ENCODE data around the gene LRP1-AS. TPM values are rescaled to one million over a fixed set of nuclear protein-coding genes. Genes with fewer than 3 reads are reported as not detected.

Gene LRP1-AS
- total RNA-seq, 1 experiment from 2014 or later = not detected

DNA sequence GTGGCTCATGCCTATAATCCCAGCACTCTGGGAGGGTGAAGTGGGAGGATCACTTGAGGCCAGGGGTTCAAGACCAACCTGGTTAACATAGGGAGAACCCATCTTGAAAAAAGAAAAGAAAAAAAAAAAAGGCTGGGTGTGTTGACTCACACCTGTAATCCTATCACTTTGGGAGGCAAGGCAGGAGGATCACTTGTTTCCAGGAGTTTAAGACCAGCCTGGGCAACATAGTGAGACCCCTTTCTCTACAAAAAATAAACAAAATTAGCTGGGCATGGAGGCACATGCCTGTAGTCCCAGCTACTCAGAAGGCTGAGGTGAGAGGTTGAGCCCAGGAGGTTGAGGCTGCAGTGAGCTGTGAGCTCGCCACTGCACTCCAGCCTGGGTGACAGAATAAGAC, 23.0 kb upstream of the LRP1-AS start:
- no peaks in the 10 kb centered on the region for H3K27me3 ChIP-seq (ENCODE audit: control insufficient read depth, insufficient read depth, low read length)
- ChIA-PET CTCF (no interaction called here), POLR2A (interaction anchor here (0.5 to 0.6 kb wide), 2 partner anchors 43 to 574 kb away, joined by 4 to 5 read pairs; no protein-coding TSS in a partner anchor)
- H3K4me3 ChIP-seq (ENCODE audit: low read depth in 2 of 2, low read length in 2 of 2) = no peak overlapping the region
- no peak overlapping the region for H3K27ac ChIP-seq (ENCODE audit: low read length)
- BruUV-seq (replicated peaks) = no TSS peak
- TF ChIP-seq POLR2AphosphoS5 (IDR thresholded peaks at IDR 0.05; ENCODE audit: low read depth, low read length) = no peak
- no peak for TF ChIP-seq SIN3A (IDR thresholded peaks at IDR 0.05; ENCODE audit: borderline replicate concordance, insufficient read depth, low read depth, low read length)
- TF ChIP-seq, protein P1, sequence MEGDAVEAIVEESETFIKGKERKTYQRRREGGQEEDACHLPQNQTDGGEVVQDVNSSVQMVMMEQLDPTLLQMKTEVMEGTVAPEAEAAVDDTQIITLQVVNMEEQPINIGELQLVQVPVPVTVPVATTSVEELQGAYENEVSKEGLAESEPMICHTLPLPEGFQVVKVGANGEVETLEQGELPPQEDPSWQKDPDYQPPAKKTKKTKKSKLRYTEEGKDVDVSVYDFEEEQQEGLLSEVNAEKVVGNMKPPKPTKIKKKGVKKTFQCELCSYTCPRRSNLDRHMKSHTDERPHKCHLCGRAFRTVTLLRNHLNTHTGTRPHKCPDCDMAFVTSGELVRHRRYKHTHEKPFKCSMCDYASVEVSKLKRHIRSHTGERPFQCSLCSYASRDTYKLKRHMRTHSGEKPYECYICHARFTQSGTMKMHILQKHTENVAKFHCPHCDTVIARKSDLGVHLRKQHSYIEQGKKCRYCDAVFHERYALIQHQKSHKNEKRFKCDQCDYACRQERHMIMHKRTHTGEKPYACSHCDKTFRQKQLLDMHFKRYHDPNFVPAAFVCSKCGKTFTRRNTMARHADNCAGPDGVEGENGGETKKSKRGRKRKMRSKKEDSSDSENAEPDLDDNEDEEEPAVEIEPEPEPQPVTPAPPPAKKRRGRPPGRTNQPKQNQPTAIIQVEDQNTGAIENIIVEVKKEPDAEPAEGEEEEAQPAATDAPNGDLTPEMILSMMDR (IDR thresholded peaks at IDR 0.05) = no peak
- TF ChIP-seq TCF7L2 (IDR thresholded peaks at IDR 0.05; ENCODE audit: low read depth, low read length) = no peak
- TF ChIP-seq, protein P2, sequence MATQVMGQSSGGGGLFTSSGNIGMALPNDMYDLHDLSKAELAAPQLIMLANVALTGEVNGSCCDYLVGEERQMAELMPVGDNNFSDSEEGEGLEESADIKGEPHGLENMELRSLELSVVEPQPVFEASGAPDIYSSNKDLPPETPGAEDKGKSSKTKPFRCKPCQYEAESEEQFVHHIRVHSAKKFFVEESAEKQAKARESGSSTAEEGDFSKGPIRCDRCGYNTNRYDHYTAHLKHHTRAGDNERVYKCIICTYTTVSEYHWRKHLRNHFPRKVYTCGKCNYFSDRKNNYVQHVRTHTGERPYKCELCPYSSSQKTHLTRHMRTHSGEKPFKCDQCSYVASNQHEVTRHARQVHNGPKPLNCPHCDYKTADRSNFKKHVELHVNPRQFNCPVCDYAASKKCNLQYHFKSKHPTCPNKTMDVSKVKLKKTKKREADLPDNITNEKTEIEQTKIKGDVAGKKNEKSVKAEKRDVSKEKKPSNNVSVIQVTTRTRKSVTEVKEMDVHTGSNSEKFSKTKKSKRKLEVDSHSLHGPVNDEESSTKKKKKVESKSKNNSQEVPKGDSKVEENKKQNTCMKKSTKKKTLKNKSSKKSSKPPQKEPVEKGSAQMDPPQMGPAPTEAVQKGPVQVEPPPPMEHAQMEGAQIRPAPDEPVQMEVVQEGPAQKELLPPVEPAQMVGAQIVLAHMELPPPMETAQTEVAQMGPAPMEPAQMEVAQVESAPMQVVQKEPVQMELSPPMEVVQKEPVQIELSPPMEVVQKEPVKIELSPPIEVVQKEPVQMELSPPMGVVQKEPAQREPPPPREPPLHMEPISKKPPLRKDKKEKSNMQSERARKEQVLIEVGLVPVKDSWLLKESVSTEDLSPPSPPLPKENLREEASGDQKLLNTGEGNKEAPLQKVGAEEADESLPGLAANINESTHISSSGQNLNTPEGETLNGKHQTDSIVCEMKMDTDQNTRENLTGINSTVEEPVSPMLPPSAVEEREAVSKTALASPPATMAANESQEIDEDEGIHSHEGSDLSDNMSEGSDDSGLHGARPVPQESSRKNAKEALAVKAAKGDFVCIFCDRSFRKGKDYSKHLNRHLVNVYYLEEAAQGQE (IDR thresholded peaks at IDR 0.05; ENCODE audit: insufficient read depth in 1 of 2, low read depth in 2 of 2, low read length in 1 of 2) = no peak
- in situ Hi-C loops (cut with HindIII; ENCODE audit: low pct_unique_long_range_greater_than_20kb, low sequenced_read_pairs) (no loop called here), intact Hi-C loops (cut with micrococcal nuclease; ENCODE audit: unreplicated experiment) (no loop called here)
- DNase-seq (ENCODE audit: low read depth, low spot score) (no peak), ATAC-seq (no peak)
- H3K4me1 ChIP-seq (ENCODE audit: control insufficient read depth, insufficient read depth, low read length) = no peaks in the 10 kb centered on the region; the same call in 1 of the 2 replicates
- no peaks in the 10 kb centered on the region for H3K9me3 ChIP-seq (ENCODE audit: control insufficient read depth, insufficient read depth, low read depth, low read length)
- no peaks in the 10 kb centered on the region for H3K36me3 ChIP-seq (ENCODE audit: control insufficient read depth, insufficient read depth, low read length)

DNA sequence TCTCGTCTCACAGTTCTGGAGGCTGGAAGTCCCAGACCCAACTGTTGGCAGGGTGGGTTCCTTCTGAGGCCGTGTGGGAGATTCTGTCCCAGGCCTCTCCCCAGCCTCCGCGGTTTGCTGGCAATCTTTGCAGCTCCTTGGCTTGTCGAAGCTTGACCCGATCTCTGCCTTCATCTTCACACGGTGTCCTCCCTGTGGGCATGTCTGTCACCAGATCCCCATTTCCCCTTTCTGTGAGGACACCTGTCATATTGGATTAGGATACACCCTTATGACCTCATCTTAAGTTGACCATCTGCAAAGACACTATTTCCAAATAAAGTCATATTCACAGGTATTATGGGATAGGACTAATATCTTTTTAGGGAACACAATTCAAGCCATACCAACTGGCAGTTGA, 22.6 kb upstream of the LRP1-AS start:
- intact Hi-C loops (cut with micrococcal nuclease; ENCODE audit: unreplicated experiment) = no loop called here

More for the DNA sequence above, 22.6 kb upstream of the LRP1-AS start:
- no peak for DNase-seq (ENCODE audit: low read depth, low spot score)
- Histone ChIP-seq H3K27me3 (ENCODE audit: control insufficient read depth, insufficient read depth, low read length) (no peaks in the 10 kb centered on the region), H3K36me3 (ENCODE audit: control insufficient read depth, insufficient read depth, low read length) (no peaks in the 10 kb centered on the region), H3K27ac (ENCODE audit: low read length) (no peak overlapping the region), H3K4me1 (ENCODE audit: control insufficient read depth, insufficient read depth, low read length) (no peaks in the 10 kb centered on the region; the same call in 1 of the 2 replicates), H3K4me3 (ENCODE audit: low read depth in 2 of 2, low read length in 2 of 2) (no peak overlapping the region), H3K9me3 (ENCODE audit: control insufficient read depth, insufficient read depth, low read depth, low read length) (no peaks in the 10 kb centered on the region)
- TF ChIP-seq, protein P1 (IDR thresholded peaks at IDR 0.05) = no peak
- no peak for TF ChIP-seq POLR2AphosphoS5 (IDR thresholded peaks at IDR 0.05; ENCODE audit: low read depth, low read length)
- TF ChIP-seq, protein P2 (IDR thresholded peaks at IDR 0.05; ENCODE audit: insufficient read depth in 1 of 2, low read depth in 2 of 2, low read length in 1 of 2) = no peak
- no peak for TF ChIP-seq SIN3A (IDR thresholded peaks at IDR 0.05; ENCODE audit: borderline replicate concordance, insufficient read depth, low read depth, low read length)
- no peak for TF ChIP-seq TCF7L2 (IDR thresholded peaks at IDR 0.05; ENCODE audit: low read depth, low read length)
- no peak for ATAC-seq
- POLR2A ChIA-PET = interaction anchor here (0.5 to 0.6 kb wide), 2 partner anchors 42 to 573 kb away, joined by 4 to 5 read pairs; no protein-coding TSS in a partner anchor
- BruUV-seq (replicated peaks) = no TSS peak
- CTCF ChIA-PET = no interaction called here
- in situ Hi-C loops (cut with HindIII; ENCODE audit: low pct_unique_long_range_greater_than_20kb, low sequenced_read_pairs) = no loop called here
